ENCODE data around the gene LFNG. TPM values are rescaled to one million over a fixed set of nuclear protein-coding genes. Genes with fewer than 3 reads are reported as not detected.

The LFNG gene
- total RNA-seq, 1 donor from 2014 or later: 10.6 TPM

GRCh38 chr7:2473496-2474180 is 45.9 kb upstream of the LFNG start:
- Mint-ChIP-seq H3K4me1 (ENCODE audit: low read depth) (no peaks in the 10 kb centered on the region), H3K4me3 (ENCODE audit: low read depth) (no peak overlapping the region), H3K36me3 (ENCODE audit: insufficient read depth) (no peaks in the 10 kb centered on the region), H3K27me3 (peaks cover 6% of the 10 kb centered on the region), H3K9me3 (ENCODE audit: low read depth) (no peaks in the 10 kb centered on the region), H3K27ac (no peak overlapping the region)
- DNase-seq (ENCODE audit: low spot score, unreplicated experiment): no peak
- TF ChIP-seq CTCF (IDR thresholded peaks at IDR 0.05; ENCODE audit: unreplicated experiment): no peak

GRCh38 chr7:2474224-2474623 is 45.4 kb upstream of the LFNG start:
- Mint-ChIP-seq H3K36me3 (ENCODE audit: insufficient read depth) (no peaks in the 10 kb centered on the region), H3K27me3 (peaks cover 5% of the 10 kb centered on the region), H3K9me3 (ENCODE audit: low read depth) (no peaks in the 10 kb centered on the region), H3K27ac (no peak overlapping the region), H3K4me1 (ENCODE audit: low read depth) (no peaks in the 10 kb centered on the region), H3K4me3 (ENCODE audit: low read depth) (no peak overlapping the region)
- DNase-seq (ENCODE audit: low spot score, unreplicated experiment): no peak
- TF ChIP-seq CTCF (IDR thresholded peaks at IDR 0.05; ENCODE audit: unreplicated experiment): no peak

- Mint-ChIP-seq H3K4me1 (ENCODE audit: low read depth) (no peaks in the 10 kb centered on the region), H3K9me3 (ENCODE audit: low read depth) (no peaks in the 10 kb centered on the region), H3K27ac (no peak overlapping the region), H3K4me3 (ENCODE audit: low read depth) (no peak overlapping the region), H3K36me3 (ENCODE audit: insufficient read depth) (no peaks in the 10 kb centered on the region), H3K27me3 (peaks cover 4% of the 10 kb centered on the region)
- TF ChIP-seq CTCF (IDR thresholded peaks at IDR 0.05; ENCODE audit: unreplicated experiment): no peak
- no peak for DNase-seq (ENCODE audit: low spot score, unreplicated experiment)
These were observed 44.5 kb upstream of the LFNG start for GRCh38 chr7:2474813-2475677.

GRCh38 chr7:2475678-2476015 is 43.9 kb upstream of the LFNG start:
- Mint-ChIP-seq H3K4me3 (ENCODE audit: low read depth) (no peak overlapping the region), H3K27me3 (peaks cover 4% of the 10 kb centered on the region), H3K27ac (no peak overlapping the region), H3K4me1 (ENCODE audit: low read depth) (no peaks in the 10 kb centered on the region), H3K9me3 (ENCODE audit: low read depth) (no peaks in the 10 kb centered on the region), H3K36me3 (ENCODE audit: insufficient read depth) (no peaks in the 10 kb centered on the region)
- TF ChIP-seq CTCF (IDR thresholded peaks at IDR 0.05; ENCODE audit: unreplicated experiment): no peak
- no peak for DNase-seq (ENCODE audit: low spot score, unreplicated experiment)

GRCh38 chr7:2476298-2476697 is 43.3 kb upstream of the LFNG start, which contains the start of gene GRIFIN:
TSS of gene GRIFIN (minus strand) at chr7:2476398. CDS start at chr7:2476383, 15 bp downstream.
- no peak for TF ChIP-seq CTCF (IDR thresholded peaks at IDR 0.05; ENCODE audit: unreplicated experiment)
- Mint-ChIP-seq H3K4me1 (ENCODE audit: low read depth) (no peaks in the 10 kb centered on the region), H3K9me3 (ENCODE audit: low read depth) (no peaks in the 10 kb centered on the region), H3K36me3 (ENCODE audit: insufficient read depth) (no peaks in the 10 kb centered on the region), H3K4me3 (ENCODE audit: low read depth) (no peak within 1 kb of the TSS), H3K27ac (no peak within 1 kb of the TSS), H3K27me3 (peaks cover 4% of the 10 kb centered on the region)
- no peak for DNase-seq (ENCODE audit: low spot score, unreplicated experiment)
